ENCODE results near the gene GPRASP3. TPM values are rescaled to one million over a fixed set of nuclear protein-coding genes. Genes with fewer than 3 reads are reported as not detected.

GPRASP3 gene
- total RNA-seq, 2 experiments from 2014 or later: 1.1 to 1.3 TPM

DNA sequence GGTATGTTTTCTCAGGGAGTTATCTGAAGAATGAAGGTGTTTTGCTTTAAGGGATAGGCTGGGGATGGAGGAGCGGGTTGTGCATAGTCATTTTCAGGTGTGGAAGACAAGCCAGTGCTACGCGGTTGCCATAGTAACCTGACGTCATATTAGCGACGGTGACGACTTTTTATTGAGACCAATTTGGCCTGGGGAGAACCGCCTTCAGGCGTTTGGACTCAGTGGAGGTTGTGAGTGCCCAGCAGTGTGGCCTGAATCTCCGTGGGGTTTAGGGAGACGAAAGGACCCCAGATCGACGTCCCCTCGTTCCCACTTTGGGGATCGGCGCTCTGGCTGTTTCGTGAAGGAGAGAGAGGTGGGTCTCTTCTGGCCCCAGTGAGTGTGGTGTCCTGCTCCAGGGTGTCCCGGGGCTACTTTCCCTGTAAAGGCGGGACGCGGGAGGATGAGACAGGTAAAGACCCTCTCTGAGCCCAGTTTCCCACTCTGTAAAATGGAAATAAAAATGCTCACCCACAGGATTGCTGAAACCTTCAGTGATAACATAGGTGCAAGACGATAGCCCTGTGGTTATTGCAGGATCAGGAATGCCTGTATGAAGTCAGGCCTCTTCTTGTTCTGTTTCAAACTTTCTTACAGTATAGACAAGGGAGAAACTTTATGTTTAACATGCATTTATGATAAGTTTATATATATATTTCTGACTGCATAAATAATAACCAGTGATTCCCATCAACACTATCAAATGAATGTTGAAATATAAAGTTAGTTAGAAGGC, 48.6 kb downstream of the GPRASP3 start:
- H3K36me3 Mint-ChIP-seq: peaks cover 7% of the 10 kb centered on the region
- ChIA-PET POLR2A (no interaction called here), CTCF (no interaction called here)
- peak overlapping the region; percentile 89 for H3K27ac Mint-ChIP-seq
- intact Hi-C loops (cut with micrococcal nuclease): loop anchor here (1.0 to 2.0 kb wide), 2 partner anchors 110 to 170 kb away; partner anchors contain the start of gene ARMCX5
- H3K27me3 Mint-ChIP-seq: no peaks in the 10 kb centered on the region
- peak; percentile 87 for DNase-seq
- peak overlapping the region; percentile 92 for H3K4me3 Mint-ChIP-seq
- H3K9me3 Mint-ChIP-seq: no peaks in the 10 kb centered on the region
- peaks cover 9% of the 10 kb centered on the region for H3K4me1 Mint-ChIP-seq (ENCODE audit: low read depth)

Other genes starting within 250 kb of the GPRASP3 start
- gene TCP11X2, start 248.9 kb upstream of the GPRASP3 start, total RNA-seq: not detected
- gene TMSB15A, start 204.0 kb upstream of the GPRASP3 start, total RNA-seq: under 1 TPM; 0.45 to 0.70 TPM
- 10 to 100 TPM in 1 of 2 experiments, 1 to 10 TPM in 1; 7.5 to 10.0 TPM for gene ARMCX5, start 121.2 kb upstream of the GPRASP3 start, total RNA-seq
- gene GPRASP1, start 69.3 kb upstream of the GPRASP3 start, total RNA-seq: 1 to 10 TPM; 4.0 to 4.1 TPM
- 1 to 10 TPM; 1.2 to 1.7 TPM for gene GPRASP2, start 8.3 kb upstream of the GPRASP3 start, total RNA-seq
- not detected for gene RAB40AL, start 216.5 kb downstream of the GPRASP3 start, total RNA-seq

Data from activated CD4-positive, alpha-beta memory T cell treated with anti-CD3 and anti-CD28 coated beads for 36 hours (primary cell).